H9 (cell line): ENCODE measurements around the gene CA5A. TPM values are rescaled to one million over a fixed set of nuclear protein-coding genes. Genes with fewer than 3 reads are reported as not detected.

Source experiments
- DNase-seq: peaks from one replicate; pipeline ENCODE4 v3.0.0-alpha.2; 2017
- H2AFZ ChIP-seq: one replicate; pipeline ENCODE4 v1.6.1; 2013; ENCODE audit warnings: mild to moderate bottlenecking, low read length, control low read depth, moderate library complexity
- H2AK5ac ChIP-seq: 2 replicates; pipeline ENCODE4 v1.6.1; 2013; ENCODE audit warnings: low read length, control low read depth, mixed read lengths; ENCODE audit not compliant: insufficient read length
- H2BK120ac ChIP-seq: one replicate; pipeline ENCODE4 v1.6.1; 2013; ENCODE audit warnings: low read depth, mild to moderate bottlenecking, low read length, control low read depth, inconsistent platforms; ENCODE audit not compliant: poor library complexity, severe bottlenecking
- H2BK12ac ChIP-seq: 2 replicates; pipeline ENCODE4 v1.6.1; 2013; ENCODE audit warnings: low read length, control low read depth, mixed read lengths, low read depth; ENCODE audit not compliant: insufficient read length
- H2BK15ac ChIP-seq: 2 replicates; pipeline ENCODE4 v1.6.1; 2013; ENCODE audit warnings: low read depth, low read length, control low read depth
- H2BK20ac ChIP-seq: one replicate; pipeline ENCODE4 v1.6.1; 2013; ENCODE audit warnings: low read depth, mild to moderate bottlenecking, low read length, control low read depth, inconsistent platforms; ENCODE audit not compliant: poor library complexity, severe bottlenecking
- H2BK5ac ChIP-seq: 2 replicates; pipeline ENCODE4 v1.6.1; 2013; ENCODE audit warnings: low read length, control low read depth, mixed read lengths; ENCODE audit not compliant: insufficient read length
- H3K14ac ChIP-seq: 2 replicates; pipeline ENCODE4 v1.6.1; 2013; ENCODE audit warnings: low read length, control low read depth; ENCODE audit not compliant: insufficient read depth
- H3K18ac ChIP-seq: 2 replicates; pipeline ENCODE4 v1.6.1; 2013; ENCODE audit warnings: low read depth, mild to moderate bottlenecking, mixed read lengths, low read length, control low read depth; ENCODE audit not compliant: insufficient read length
- H3K23ac ChIP-seq: 2 replicates; pipeline ENCODE4 v1.6.1; 2013; ENCODE audit warnings: low read length, control low read depth, mixed read lengths, low read depth; ENCODE audit not compliant: insufficient read length
- H3K23me2 ChIP-seq: 2 replicates; pipeline ENCODE4 v1.6.1; 2013; ENCODE audit warnings: low read depth, mild to moderate bottlenecking, mixed read lengths, low read length, control low read depth; ENCODE audit not compliant: insufficient read length, poor library complexity, severe bottlenecking
- H3K27ac ChIP-seq: 2 replicates; pipeline ENCODE4 v1.5.1; 2013; ENCODE audit warnings: low read length, control low read depth, mixed read lengths, low read depth; ENCODE audit not compliant: insufficient read length
- H3K27me3 ChIP-seq: 2 replicates; pipeline ENCODE4 v1.6.1; 2013; ENCODE audit warnings: low read length, control low read depth, inconsistent platforms; ENCODE audit not compliant: insufficient read depth
- H3K4ac ChIP-seq: 2 replicates; pipeline ENCODE4 v1.6.1; 2013; ENCODE audit warnings: low read depth, mild to moderate bottlenecking, control low read depth, inconsistent platforms, low read length, moderate library complexity
- H3K4me1 ChIP-seq: 2 replicates; pipeline ENCODE4 v1.6.1; 2013; ENCODE audit warnings: low read length, control low read depth, inconsistent platforms; ENCODE audit not compliant: insufficient read depth
- H3K4me2 ChIP-seq: 2 replicates; pipeline ENCODE4 v1.6.1; 2013; ENCODE audit warnings: low read length, control low read depth, mixed read lengths; ENCODE audit not compliant: insufficient read length, insufficient read depth
- H3K56ac ChIP-seq: 2 replicates; pipeline ENCODE4 v1.6.1; 2013; ENCODE audit warnings: low read depth, mild to moderate bottlenecking, mixed read lengths, low read length, control low read depth; ENCODE audit not compliant: insufficient read length
- H3K79me1 ChIP-seq: 2 replicates; pipeline ENCODE4 v1.6.1; 2013; ENCODE audit warnings: low read depth, mild to moderate bottlenecking, moderate library complexity, low read length, control low read depth, inconsistent platforms; ENCODE audit not compliant: insufficient read depth, poor library complexity, severe bottlenecking
- H3K79me2 ChIP-seq: 2 replicates; pipeline ENCODE4 v1.6.1; 2013; ENCODE audit warnings: low read length, control low read depth, inconsistent platforms; ENCODE audit not compliant: insufficient read depth
- H3K9ac ChIP-seq: 2 replicates; pipeline ENCODE4 v1.6.1; 2013; ENCODE audit warnings: low read length, control low read depth, mixed read lengths; ENCODE audit not compliant: insufficient read length; ENCODE audit errors: extremely low read depth
- H3K9me3 ChIP-seq: one replicate; pipeline ENCODE4 v1.6.1; 2013; ENCODE audit warnings: low read depth, low read length, inconsistent platforms; ENCODE audit not compliant: control insufficient read depth
- H3T11ph ChIP-seq: one replicate; pipeline ENCODE4 v1.6.1; 2013; ENCODE audit warnings: mild to moderate bottlenecking, low read length, control low read depth, inconsistent platforms
- H4K20me1 ChIP-seq: one replicate; pipeline ENCODE4 v1.6.1; 2013; ENCODE audit not compliant: control insufficient read depth, insufficient read length, insufficient read depth
- H4K5ac ChIP-seq: 2 replicates; pipeline ENCODE4 v1.6.1; 2013; ENCODE audit warnings: low read depth, mild to moderate bottlenecking, mixed read lengths, low read length, control low read depth; ENCODE audit not compliant: insufficient read length
- H4K8ac ChIP-seq: replicated peaks from 2 replicates; pipeline ENCODE4 v1.6.1; 2013; ENCODE audit warnings: low read length, control low read depth, mixed read lengths, low read depth; ENCODE audit not compliant: insufficient read length
- H4K91ac ChIP-seq: 2 replicates; pipeline ENCODE4 v1.6.1; 2013; ENCODE audit warnings: low read depth, mild to moderate bottlenecking, moderate library complexity, mixed read lengths, low read length, control low read depth; ENCODE audit not compliant: insufficient read length
- H3K27ac Mint-ChIP-seq, 3 experiments: 2 replicates in 2 of 3; 3 replicates in 1 of 3; pipeline ENCODE4 v1.8.0; 2020 to 2021; ENCODE audit warnings: mixed read lengths in 3 of 3, mild to moderate bottlenecking in 1 of 3, moderate library complexity in 1 of 3
- H3K27me3 Mint-ChIP-seq: 2 replicates; pipeline ENCODE4 v1.8.0; 2021; ENCODE audit warnings: low read depth, mild to moderate bottlenecking, moderate library complexity, mixed read lengths
- H3K36me3 Mint-ChIP-seq, 3 experiments: 2 replicates in 2 of 3; 3 replicates in 1 of 3; pipeline ENCODE4 v1.8.0; 2020 to 2021; ENCODE audit warnings: low read depth in 3 of 3, mixed read lengths in 3 of 3; ENCODE audit not compliant: insufficient read depth in 1 of 3
- H3K4me1 Mint-ChIP-seq, 2 experiments: 2 replicates each; pipeline ENCODE4 v1.8.0; 2020; ENCODE audit warnings: mixed read lengths in 2 of 2
- H3K4me3 Mint-ChIP-seq, 2 experiments: 2 replicates in 1 of 2; 3 replicates in 1 of 2; pipeline ENCODE4 v1.8.0; 2020 to 2021; ENCODE audit warnings: mild to moderate bottlenecking in 2 of 2, mixed read lengths in 2 of 2, moderate library complexity in 1 of 2
- H3K9me3 Mint-ChIP-seq, 2 experiments: 2 replicates in 1 of 2; 3 replicates in 1 of 2; pipeline ENCODE4 v1.8.0; 2020; ENCODE audit warnings: mild to moderate bottlenecking in 2 of 2, mixed read lengths in 2 of 2, moderate library complexity in 1 of 2
- WGBS: extraction: QIAGEN DNeasy Blood & Tissue Kit; methylation state at CpG from one replicate; pipeline ENCODE4 v1.1.7; 2013; ENCODE audit warnings: missing lambda C conversion rate, low lambda C conversion rate, mixed read lengths; ENCODE audit not compliant: insufficient read length; ENCODE audit errors: extremely low coverage; 5-methylcytosine and 5-hydroxymethylcytosine counted together
- total RNA-seq: library from RNA; stranded (reverse); gene quantifications from 2 replicates; pipeline ENCODE4 v1.2.1, GENCODE V29; 2021
- TF ChIP-seq, protein P1 (sequence below): fragments of 200-600 bp; sonication (generic); conservative IDR thresholded peaks from 3 replicates; pipeline ENCODE4 v1.8.0; 2021; ENCODE audit warnings: antibody characterized with exemption, mild to moderate bottlenecking

The CA5A gene
- total RNA-seq, 1 experiment from 2014 or later: not detected

DNA sequence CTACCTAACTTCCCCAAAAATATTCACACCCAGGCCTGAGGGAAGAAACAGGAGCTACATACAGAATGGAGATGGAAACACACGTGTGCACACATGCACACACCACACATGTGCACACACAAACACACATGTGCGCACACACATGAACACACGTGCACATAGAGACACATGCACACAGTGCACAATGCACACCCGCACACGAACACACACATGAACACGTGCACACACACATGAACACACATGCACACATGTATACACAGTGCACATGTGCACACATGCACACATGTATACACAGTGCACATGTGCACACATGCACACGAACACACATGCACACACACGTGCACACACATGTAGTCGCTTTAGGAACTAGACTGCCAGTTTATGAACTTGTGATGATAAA, 18.8 kb downstream of the CA5A start:
- DNase-seq: no peak
- no peak overlapping the region for H2AK5ac ChIP-seq
- H3K27ac Mint-ChIP-seq: peak overlapping the region in 1 of 3 experiments; percentile 20; a peak in 1 of 7 replicates
- no peak overlapping the region for H3K23ac ChIP-seq
- no peak overlapping the region for H3K14ac ChIP-seq
- no peak overlapping the region for H3K27ac ChIP-seq
- H2AFZ ChIP-seq: no peak overlapping the region
- whole genome bisulfite sequencing: no CpG with 5 or more reads among the region's 9 CpGs
- H3K4me1 Mint-ChIP-seq: peaks cover 5 to 11% of the 10 kb centered on the region in 2 experiments
- H3K9me3 ChIP-seq: no peaks in the 10 kb centered on the region
- no peak overlapping the region for H4K8ac ChIP-seq
- no peaks in the 10 kb centered on the region for H3K23me2 ChIP-seq
- no peak overlapping the region for H3K4ac ChIP-seq
- no peak overlapping the region for H3K9ac ChIP-seq
- no peak overlapping the region for H3K4me2 ChIP-seq
- H2BK12ac ChIP-seq: no peak overlapping the region
- H3K79me2 ChIP-seq: no peaks in the 10 kb centered on the region
- H3K56ac ChIP-seq: no peak overlapping the region
- no peak overlapping the region for H2BK5ac ChIP-seq
- TF ChIP-seq, protein P1, sequence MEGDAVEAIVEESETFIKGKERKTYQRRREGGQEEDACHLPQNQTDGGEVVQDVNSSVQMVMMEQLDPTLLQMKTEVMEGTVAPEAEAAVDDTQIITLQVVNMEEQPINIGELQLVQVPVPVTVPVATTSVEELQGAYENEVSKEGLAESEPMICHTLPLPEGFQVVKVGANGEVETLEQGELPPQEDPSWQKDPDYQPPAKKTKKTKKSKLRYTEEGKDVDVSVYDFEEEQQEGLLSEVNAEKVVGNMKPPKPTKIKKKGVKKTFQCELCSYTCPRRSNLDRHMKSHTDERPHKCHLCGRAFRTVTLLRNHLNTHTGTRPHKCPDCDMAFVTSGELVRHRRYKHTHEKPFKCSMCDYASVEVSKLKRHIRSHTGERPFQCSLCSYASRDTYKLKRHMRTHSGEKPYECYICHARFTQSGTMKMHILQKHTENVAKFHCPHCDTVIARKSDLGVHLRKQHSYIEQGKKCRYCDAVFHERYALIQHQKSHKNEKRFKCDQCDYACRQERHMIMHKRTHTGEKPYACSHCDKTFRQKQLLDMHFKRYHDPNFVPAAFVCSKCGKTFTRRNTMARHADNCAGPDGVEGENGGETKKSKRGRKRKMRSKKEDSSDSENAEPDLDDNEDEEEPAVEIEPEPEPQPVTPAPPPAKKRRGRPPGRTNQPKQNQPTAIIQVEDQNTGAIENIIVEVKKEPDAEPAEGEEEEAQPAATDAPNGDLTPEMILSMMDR: no peak
- H2BK120ac ChIP-seq: no peak overlapping the region
- no peaks in the 10 kb centered on the region for H3K79me1 ChIP-seq
- H2BK20ac ChIP-seq: no peak overlapping the region
- no peak overlapping the region for H2BK15ac ChIP-seq
- no peak overlapping the region for H3K18ac ChIP-seq
- H4K20me1 ChIP-seq: peaks cover 3% of the 10 kb centered on the region
- H4K91ac ChIP-seq: no peak overlapping the region
- no peak overlapping the region for H3K4me3 Mint-ChIP-seq
- H3K27me3 ChIP-seq: no peaks in the 10 kb centered on the region
- no peaks in the 10 kb centered on the region; a peak in 1 of 7 replicates for H3K36me3 Mint-ChIP-seq
- no peak overlapping the region for H3T11ph ChIP-seq
- peaks cover 5% of the 10 kb centered on the region for H3K27me3 Mint-ChIP-seq
- no peak overlapping the region for H4K5ac ChIP-seq
- no peaks in the 10 kb centered on the region for H3K4me1 ChIP-seq
- H3K9me3 Mint-ChIP-seq: no peaks in the 10 kb centered on the region; a peak in 1 of 5 replicates
